Measurements from ENCODE around the gene LPAR2. TPM values are rescaled to one million over a fixed set of nuclear protein-coding genes. Genes with fewer than 3 reads are reported as not detected.
"Not testable (repeated sequence)": the region's sequence is repeated elsewhere in the genome, so short reads cannot be mapped to it uniquely, and the experiment has no call there.

Gene LPAR2
- total RNA-seq, 1 donor from 2014 or later: 35.5 TPM

- H3K4me1 Mint-ChIP-seq (ENCODE audit: unreplicated experiment): peaks cover 3% of the 10 kb centered on the region
- H3K27me3 Mint-ChIP-seq (ENCODE audit: unreplicated experiment): peaks cover 2% of the 10 kb centered on the region
- H3K9me3 Mint-ChIP-seq (ENCODE audit: unreplicated experiment): no peaks in the 10 kb centered on the region
- no peak for DNase-seq (ENCODE audit: low spot score)
- no peak overlapping the region for H3K27ac Mint-ChIP-seq (ENCODE audit: unreplicated experiment)
- TF ChIP-seq CTCF (IDR thresholded peaks at IDR 0.05; ENCODE audit: unreplicated experiment): no peak
- no peak overlapping the region for H3K4me3 Mint-ChIP-seq (ENCODE audit: unreplicated experiment)
- no peaks in the 10 kb centered on the region for H3K36me3 Mint-ChIP-seq (ENCODE audit: low read depth, unreplicated experiment)
Measured at GRCh38 chr19:19610376-19611202, 17.4 kb downstream of the LPAR2 start.

GRCh38 chr19:19606686-19607085, 21.3 kb downstream of the LPAR2 start:
- H3K27ac Mint-ChIP-seq (ENCODE audit: unreplicated experiment); H3K36me3 Mint-ChIP-seq (ENCODE audit: low read depth, unreplicated experiment); DNase-seq (ENCODE audit: low spot score); H3K27me3 Mint-ChIP-seq (ENCODE audit: unreplicated experiment); H3K4me3 Mint-ChIP-seq (ENCODE audit: unreplicated experiment); H3K9me3 Mint-ChIP-seq (ENCODE audit: unreplicated experiment); H3K4me1 Mint-ChIP-seq (ENCODE audit: unreplicated experiment): not testable (repeated sequence)

- no peak for DNase-seq (ENCODE audit: low spot score)
- H3K9me3 Mint-ChIP-seq (ENCODE audit: unreplicated experiment): no peaks in the 10 kb centered on the region
- H3K27me3 Mint-ChIP-seq (ENCODE audit: unreplicated experiment): peaks cover 1% of the 10 kb centered on the region
- H3K4me3 Mint-ChIP-seq (ENCODE audit: unreplicated experiment): no peak overlapping the region
- peaks cover 3% of the 10 kb centered on the region for H3K4me1 Mint-ChIP-seq (ENCODE audit: unreplicated experiment)
- H3K36me3 Mint-ChIP-seq (ENCODE audit: low read depth, unreplicated experiment): no peaks in the 10 kb centered on the region
- no peak for TF ChIP-seq CTCF (IDR thresholded peaks at IDR 0.05; ENCODE audit: unreplicated experiment)
- no peak overlapping the region for H3K27ac Mint-ChIP-seq (ENCODE audit: unreplicated experiment)
Measured at GRCh38 chr19:19606021-19606420, 22.0 kb downstream of the LPAR2 start.

- TF ChIP-seq CTCF (IDR thresholded peaks at IDR 0.05; ENCODE audit: unreplicated experiment): no peak
- peaks cover 3% of the 10 kb centered on the region for H3K4me1 Mint-ChIP-seq (ENCODE audit: unreplicated experiment)
- H3K36me3 Mint-ChIP-seq (ENCODE audit: low read depth, unreplicated experiment): peaks cover 1% of the 10 kb centered on the region
- peaks cover 3% of the 10 kb centered on the region for H3K27me3 Mint-ChIP-seq (ENCODE audit: unreplicated experiment)
- no peaks in the 10 kb centered on the region for H3K9me3 Mint-ChIP-seq (ENCODE audit: unreplicated experiment)
- H3K4me3 Mint-ChIP-seq (ENCODE audit: unreplicated experiment): no peak overlapping the region
- DNase-seq (ENCODE audit: low spot score): no peak
- H3K27ac Mint-ChIP-seq (ENCODE audit: unreplicated experiment): no peak overlapping the region
Measured at GRCh38 chr19:19602713-19603324, 25.2 kb downstream of the LPAR2 start.

- no peak for DNase-seq (ENCODE audit: low spot score)
- peaks cover 3% of the 10 kb centered on the region for H3K4me1 Mint-ChIP-seq (ENCODE audit: unreplicated experiment)
- peaks cover 3% of the 10 kb centered on the region for H3K36me3 Mint-ChIP-seq (ENCODE audit: low read depth, unreplicated experiment)
- no peak overlapping the region for H3K4me3 Mint-ChIP-seq (ENCODE audit: unreplicated experiment)
- peaks cover 3% of the 10 kb centered on the region for H3K27me3 Mint-ChIP-seq (ENCODE audit: unreplicated experiment)
- TF ChIP-seq CTCF (IDR thresholded peaks at IDR 0.05; ENCODE audit: unreplicated experiment): no peak
- no peaks in the 10 kb centered on the region for H3K9me3 Mint-ChIP-seq (ENCODE audit: unreplicated experiment)
- no peak overlapping the region for H3K27ac Mint-ChIP-seq (ENCODE audit: unreplicated experiment)
Measured at GRCh38 chr19:19602136-19602712, 25.8 kb downstream of the LPAR2 start.
